Stimulated activated naive CD8-positive, alpha-beta T cell treated with anti-CD3 and anti-CD28 coated beads, Interleukin-15, amount 100 ng/mL, for 72 hours (primary cell): ENCODE data around the gene ZNF491.
A peak's percentile ranks its signal among the peaks of the same experiment; 100 is the strongest.
"Not testable (repeated sequence)": the region's sequence is repeated elsewhere in the genome, so short reads cannot be mapped to it uniquely, and the experiment has no call there.

Experiments used
- ATAC-seq: fragments of 150-1000 bp; cut with Tn5 transposase; 2 replicates; pipeline ENCODE4 v1.10.0; 2021; ENCODE audit warnings: mild to moderate bottlenecking, moderate library complexity
- DNase-seq, 2 donors: peaks; one replicate each; pipeline ENCODE4 v3.0.0; 2021 to 2022
- H3K27ac Mint-ChIP-seq, 2 donors: one replicate each; pipeline ENCODE4 v1.8.0; 2022; ENCODE audit warnings: mild to moderate bottlenecking in 2 of 2, mixed read lengths in 2 of 2, moderate library complexity in 2 of 2
- H3K27me3 Mint-ChIP-seq: one replicate; pipeline ENCODE4 v1.8.0; 2022; ENCODE audit warnings: mixed read lengths
- H3K4me1 Mint-ChIP-seq: one replicate; pipeline ENCODE4 v1.8.0; 2022; ENCODE audit warnings: mild to moderate bottlenecking, mixed read lengths
- H3K4me3 Mint-ChIP-seq, 2 donors: one replicate each; pipeline ENCODE4 v1.8.0; 2022; ENCODE audit warnings: mild to moderate bottlenecking in 2 of 2, mixed read lengths in 2 of 2, moderate library complexity in 1 of 2
- H3K9me3 Mint-ChIP-seq, 2 donors: one replicate each; pipeline ENCODE4 v1.8.0; 2022; ENCODE audit warnings: mixed read lengths in 2 of 2

The ZNF491 gene

DNA sequence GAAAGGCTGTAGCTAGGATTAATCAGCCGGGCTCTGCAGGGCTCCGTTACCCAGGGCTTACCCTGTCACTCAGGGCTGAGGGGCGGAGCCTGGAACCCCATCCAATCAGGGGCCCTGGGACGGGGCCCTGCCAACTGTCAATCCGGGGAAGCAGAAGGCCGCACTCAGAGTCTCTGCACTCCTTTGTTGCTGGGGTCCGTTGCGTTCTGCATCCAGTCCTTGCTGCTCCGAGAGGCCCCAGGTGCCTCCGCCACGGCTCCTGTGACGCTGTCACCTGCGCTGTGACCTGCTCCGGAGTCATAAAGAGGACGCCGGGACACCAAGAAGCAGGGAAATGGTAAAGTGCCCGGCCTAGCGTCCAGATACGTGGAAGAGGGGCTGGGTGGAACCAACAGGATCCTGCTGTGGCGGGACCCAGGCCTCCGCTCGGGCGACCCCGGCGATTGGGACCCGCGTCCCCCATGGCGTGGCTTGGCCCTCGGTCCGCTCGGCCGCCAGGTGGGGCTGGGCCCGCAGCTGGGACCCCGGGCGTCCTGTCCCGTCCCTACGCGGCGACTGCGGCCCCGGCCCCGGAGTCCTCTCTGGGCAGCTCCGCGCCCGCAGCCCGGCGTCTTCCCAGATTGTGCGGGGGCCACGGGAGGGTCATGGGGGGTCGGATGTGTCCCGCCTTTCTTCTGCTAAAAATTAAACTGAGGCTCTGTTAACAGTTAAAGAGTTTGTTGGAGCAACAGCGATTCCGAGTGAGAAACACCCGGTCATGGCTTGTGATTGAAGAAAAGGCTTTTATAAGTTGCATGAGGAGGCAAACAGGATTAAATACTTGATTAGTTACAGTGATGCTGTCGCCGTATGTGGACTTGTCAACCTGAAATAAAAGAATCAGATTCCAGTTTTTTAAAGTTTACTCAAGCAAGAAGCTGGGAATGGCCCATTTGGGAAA, at the start of gene ZNF491:
TSS of gene ZNF491 (plus strand) at position 133 of the 940 bp plus-strand sequence. CDS start 7,431 bp downstream, outside the sequence.
- peak; percentile 89 to 91 for DNase-seq

GRCh38 chr19:11749751-11750150, 48.6 kb upstream of the ZNF491 start:
- H3K4me1 Mint-ChIP-seq, result no peaks in the 10 kb centered on the region
- H3K27ac Mint-ChIP-seq, result no peak overlapping the region
- DNase-seq (no peak), ATAC-seq (no peak)
- H3K4me3 Mint-ChIP-seq, result no peak overlapping the region
- H3K27me3 Mint-ChIP-seq, result no peaks in the 10 kb centered on the region
- peaks cover 56 to 70% of the 10 kb centered on the region in 2 donors for H3K9me3 Mint-ChIP-seq

More for the DNA sequence above, at the start of gene ZNF491:
- H3K27me3 Mint-ChIP-seq, result no peaks in the 10 kb centered on the region
- ATAC-seq, result peak; percentile 99
- peaks cover 11 to 12% of the 10 kb centered on the region in 2 donors for H3K9me3 Mint-ChIP-seq
- peaks cover 22% of the 10 kb centered on the region for H3K4me1 Mint-ChIP-seq
- H3K27ac Mint-ChIP-seq, result peak within 1 kb of the TSS; percentile 94 to 96
- H3K4me3 Mint-ChIP-seq, result peak within 1 kb of the TSS; percentile 97 to 98

DNA sequence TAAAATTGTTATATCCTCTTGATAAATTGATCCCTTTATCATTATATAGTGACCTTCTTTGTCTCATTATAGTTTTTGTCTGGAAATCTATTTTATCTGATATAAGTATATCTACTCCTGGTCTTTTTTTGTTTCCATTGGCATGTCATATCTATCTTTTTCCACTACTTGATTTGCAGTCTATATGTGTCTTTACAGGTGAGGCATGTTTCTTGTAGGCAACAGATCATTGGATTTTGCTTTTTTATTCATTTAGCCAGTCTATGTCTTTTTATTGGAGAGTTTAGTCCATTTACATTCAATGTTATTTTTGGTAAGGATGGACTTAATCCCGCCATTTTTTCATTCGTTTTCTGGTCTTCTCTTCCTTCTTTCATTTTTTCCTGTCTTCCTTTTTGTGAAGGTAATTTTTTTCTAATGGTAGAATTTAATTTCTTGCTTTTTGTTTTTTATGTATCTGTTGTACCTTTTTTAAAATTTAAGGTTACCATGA, 46.0 kb upstream of the ZNF491 start:
- Mint-ChIP-seq H3K4me1 (no peaks in the 10 kb centered on the region), H3K27ac (no peak overlapping the region), H3K9me3 (peaks cover 63 to 76% of the 10 kb centered on the region in 2 donors), H3K27me3 (no peaks in the 10 kb centered on the region), H3K4me3 (no peak overlapping the region)
- no peak for DNase-seq
- ATAC-seq, result no peak

DNA sequence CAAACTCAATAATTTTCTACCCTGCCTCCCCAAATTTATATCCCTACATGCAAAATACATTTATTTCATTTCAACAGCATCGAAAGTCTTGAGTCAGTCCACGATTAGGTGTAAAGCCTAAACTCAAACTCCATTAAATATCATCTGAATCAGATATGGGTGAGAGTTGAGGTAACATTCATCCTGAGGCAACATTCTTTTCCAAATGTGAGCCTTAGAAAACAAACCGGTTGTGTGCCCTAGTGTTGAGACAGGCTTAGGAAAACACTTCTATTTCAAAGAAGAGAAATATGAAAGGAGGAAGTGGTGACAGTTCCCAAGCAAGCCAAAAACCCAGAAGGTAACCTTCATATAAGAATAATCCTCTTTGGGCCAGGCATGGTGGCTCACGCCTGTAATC, 43.7 kb upstream of the ZNF491 start:
- Mint-ChIP-seq H3K27ac (no peak overlapping the region), H3K27me3 (no peaks in the 10 kb centered on the region), H3K4me3 (no peak overlapping the region), H3K9me3 (peaks cover 55 to 64% of the 10 kb centered on the region in 2 donors), H3K4me1 (no peaks in the 10 kb centered on the region)
- ATAC-seq (no peak), DNase-seq (no peak)

DNA sequence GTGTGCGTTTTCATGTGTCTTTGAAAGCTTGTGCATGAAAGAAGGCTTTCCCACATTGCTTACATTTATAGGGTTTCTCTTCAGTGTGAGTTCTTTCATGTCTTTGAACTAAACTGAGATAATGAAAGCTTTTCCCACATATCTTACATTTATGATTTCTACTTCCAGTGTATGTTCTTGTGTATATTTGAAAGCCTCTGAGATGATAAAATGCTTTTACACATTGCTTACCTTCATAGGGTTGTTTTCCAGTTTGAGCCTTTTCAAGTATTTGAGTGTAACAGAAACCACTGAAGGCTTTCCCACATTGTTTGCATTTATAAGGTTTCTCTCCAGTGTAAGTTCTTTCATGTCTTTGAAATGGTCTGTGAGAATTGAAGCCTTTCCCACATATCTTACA, 41.4 kb upstream of the ZNF491 start:
- H3K4me3 Mint-ChIP-seq, result no peak overlapping the region
- ATAC-seq (no peak), DNase-seq (no peak)
- no peaks in the 10 kb centered on the region for H3K4me1 Mint-ChIP-seq
- no peak overlapping the region for H3K27ac Mint-ChIP-seq
- peaks cover 36 to 47% of the 10 kb centered on the region in 2 donors for H3K9me3 Mint-ChIP-seq
- no peaks in the 10 kb centered on the region for H3K27me3 Mint-ChIP-seq

DNA sequence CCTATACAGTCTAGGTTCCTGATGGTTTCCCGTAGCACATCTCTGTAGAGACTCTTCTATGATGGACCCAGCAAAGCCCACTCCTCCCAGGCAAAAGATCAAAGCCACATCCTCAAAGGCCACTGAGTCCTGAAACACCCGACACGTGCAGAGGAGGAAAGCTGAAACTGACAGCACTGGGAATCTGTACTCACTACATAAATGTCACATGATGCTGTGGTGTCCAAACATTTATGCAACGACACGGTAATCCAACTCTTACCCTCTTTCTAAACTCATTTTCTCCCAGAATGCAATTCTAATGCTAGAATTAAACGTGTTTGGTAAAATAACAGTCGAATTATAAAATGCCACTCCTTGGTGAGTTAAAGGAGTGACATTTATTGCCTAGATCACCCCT, 38.5 kb upstream of the ZNF491 start:
- Mint-ChIP-seq H3K4me1 (no peaks in the 10 kb centered on the region), H3K4me3 (no peak overlapping the region), H3K27me3 (peaks cover 7% of the 10 kb centered on the region), H3K9me3 (peaks cover 33% of the 10 kb centered on the region in 2 donors), H3K27ac (no peak overlapping the region)
- DNase-seq (no peak), ATAC-seq (no peak)

GRCh38 chr19:11763117-11763516, 35.2 kb upstream of the ZNF491 start:
- H3K27ac Mint-ChIP-seq, result no peak overlapping the region
- ATAC-seq (no peak), DNase-seq (no peak)
- H3K4me1 Mint-ChIP-seq, result peaks cover 14% of the 10 kb centered on the region
- H3K9me3 Mint-ChIP-seq, result peaks cover 16 to 23% of the 10 kb centered on the region in 2 donors
- peaks cover 13% of the 10 kb centered on the region for H3K27me3 Mint-ChIP-seq
- peak overlapping the region in 1 of 2 donors; percentile 16 for H3K4me3 Mint-ChIP-seq

DNA sequence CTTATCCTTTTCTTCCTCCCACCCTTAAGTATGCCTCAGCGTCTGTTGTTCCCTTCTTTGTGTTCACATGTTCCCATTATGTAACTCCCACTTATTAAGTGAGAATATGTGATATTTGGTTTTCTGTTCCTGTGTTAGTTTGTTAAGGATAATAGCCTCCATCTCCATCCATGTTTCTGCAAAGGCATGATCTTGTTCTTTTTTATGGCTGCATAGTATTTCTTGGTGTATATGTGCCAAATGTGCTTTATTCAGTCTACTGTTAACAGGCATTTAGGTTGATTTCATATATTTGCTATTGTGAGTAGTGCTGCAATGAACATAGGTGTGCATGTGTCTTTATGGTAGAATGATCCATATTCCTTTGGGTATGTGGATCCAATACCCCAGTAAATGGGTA, 34.7 kb upstream of the ZNF491 start:
- DNase-seq, result no peak
- Mint-ChIP-seq H3K4me1 (peaks cover 19% of the 10 kb centered on the region), H3K9me3 (peaks cover 16 to 24% of the 10 kb centered on the region in 2 donors), H3K27ac (no peak overlapping the region), H3K27me3 (peaks cover 13% of the 10 kb centered on the region), H3K4me3 (no peak overlapping the region)
- ATAC-seq, result no peak

GRCh38 chr19:11766597-11767591, 31.4 kb upstream of the ZNF491 start, which contains the start of gene ZNF441:
Gene ZNF441 (plus strand): TSS chr19:11767000. CDS start chr19:11767194, 194 bp downstream.
- H3K4me3 Mint-ChIP-seq, result peak within 1 kb of the TSS; percentile 98 to 100
- H3K27me3 Mint-ChIP-seq, result peaks cover 13% of the 10 kb centered on the region
- peak within 1 kb of the TSS; percentile 94 to 99 for H3K27ac Mint-ChIP-seq
- ATAC-seq (peak; percentile 98), DNase-seq (peak; percentile 88 to 95)
- H3K4me1 Mint-ChIP-seq, result peaks cover 24% of the 10 kb centered on the region
- peaks cover 40 to 46% of the 10 kb centered on the region in 2 donors for H3K9me3 Mint-ChIP-seq

DNA sequence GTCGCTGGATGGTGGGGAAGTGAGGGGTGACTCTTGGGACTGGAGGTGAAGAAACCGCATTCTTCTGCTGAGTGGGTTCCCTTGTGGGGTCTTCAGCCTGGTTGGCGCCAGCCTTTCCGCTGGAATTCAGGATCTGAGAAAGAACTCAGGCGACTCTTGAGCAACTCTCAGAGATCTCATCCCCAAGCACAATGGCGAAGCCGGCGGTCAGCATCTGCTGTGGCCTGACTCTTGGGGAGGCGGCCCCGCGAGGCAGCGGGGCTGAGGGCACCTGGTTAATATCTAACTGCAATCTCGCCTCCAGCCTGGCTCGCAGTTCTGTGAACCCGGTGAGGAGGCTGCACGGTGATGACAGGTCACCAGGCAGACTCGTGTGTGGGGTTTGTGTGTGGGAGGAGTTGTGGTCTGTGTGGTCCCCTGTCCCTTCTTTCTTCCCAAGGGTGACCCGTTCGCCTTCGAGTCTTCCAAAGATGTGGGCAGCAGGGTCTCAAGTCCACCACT, 30.6 kb upstream of the ZNF491 start:
- DNase-seq (peak; percentile 11 to 32), ATAC-seq (no peak)
- peak overlapping the region; percentile 90 to 91 for H3K27ac Mint-ChIP-seq
- peaks cover 24% of the 10 kb centered on the region for H3K4me1 Mint-ChIP-seq
- peak overlapping the region; percentile 98 to 100 for H3K4me3 Mint-ChIP-seq
- peaks cover 13% of the 10 kb centered on the region for H3K27me3 Mint-ChIP-seq
- H3K9me3 Mint-ChIP-seq, result peaks cover 45 to 52% of the 10 kb centered on the region in 2 donors

DNA sequence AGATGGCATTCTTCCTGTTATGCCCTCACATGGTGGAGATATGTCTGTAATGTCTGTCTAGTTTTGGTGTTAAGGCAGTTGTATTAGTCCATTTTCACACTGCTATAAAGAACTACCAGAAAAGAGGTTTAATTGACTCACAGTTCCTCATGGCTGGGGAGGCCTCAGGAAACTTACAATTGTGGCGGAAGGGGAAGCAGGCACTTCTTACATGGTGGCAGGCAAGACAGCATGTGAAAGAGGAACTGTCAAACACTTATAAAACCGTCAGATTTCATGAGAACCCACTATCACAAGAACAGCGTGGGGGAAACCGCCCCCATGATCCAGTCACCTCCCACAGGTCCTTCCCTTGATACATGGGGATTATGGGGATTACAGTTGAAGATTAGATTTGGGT, 28.3 kb upstream of the ZNF491 start:
- no peak overlapping the region for H3K4me3 Mint-ChIP-seq
- peaks cover 24% of the 10 kb centered on the region for H3K4me1 Mint-ChIP-seq
- peaks cover 48 to 60% of the 10 kb centered on the region in 2 donors for H3K9me3 Mint-ChIP-seq
- ATAC-seq, result no peak
- H3K27me3 Mint-ChIP-seq, result peaks cover 4% of the 10 kb centered on the region
- no peak for DNase-seq
- H3K27ac Mint-ChIP-seq, result no peak overlapping the region

DNA sequence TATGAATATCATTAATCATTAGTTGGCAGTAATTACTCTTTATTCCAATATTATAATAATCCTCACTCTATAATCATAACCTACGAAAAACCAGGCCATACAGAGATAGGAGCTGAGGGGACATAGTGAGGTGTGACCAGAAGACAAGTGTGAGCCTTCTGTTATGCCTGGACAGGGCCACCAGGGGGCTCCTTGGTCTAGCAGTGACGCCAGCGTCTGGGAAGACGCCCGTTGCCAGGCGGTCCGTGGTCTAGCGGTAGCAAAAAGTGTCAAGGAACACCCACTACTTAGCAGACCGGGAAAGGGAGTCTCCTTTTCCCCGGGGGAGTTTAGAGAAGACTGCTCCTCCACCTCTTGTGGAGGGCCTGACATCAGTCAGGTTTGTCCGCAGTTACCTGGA, 26.8 kb upstream of the ZNF491 start:
- not testable (repeated sequence) for H3K4me3 Mint-ChIP-seq, DNase-seq, H3K27ac Mint-ChIP-seq, H3K27me3 Mint-ChIP-seq, ATAC-seq
- peaks cover 22% of the 10 kb centered on the region for H3K4me1 Mint-ChIP-seq
- peaks cover 51 to 58% of the 10 kb centered on the region in 2 donors for H3K9me3 Mint-ChIP-seq

DNA sequence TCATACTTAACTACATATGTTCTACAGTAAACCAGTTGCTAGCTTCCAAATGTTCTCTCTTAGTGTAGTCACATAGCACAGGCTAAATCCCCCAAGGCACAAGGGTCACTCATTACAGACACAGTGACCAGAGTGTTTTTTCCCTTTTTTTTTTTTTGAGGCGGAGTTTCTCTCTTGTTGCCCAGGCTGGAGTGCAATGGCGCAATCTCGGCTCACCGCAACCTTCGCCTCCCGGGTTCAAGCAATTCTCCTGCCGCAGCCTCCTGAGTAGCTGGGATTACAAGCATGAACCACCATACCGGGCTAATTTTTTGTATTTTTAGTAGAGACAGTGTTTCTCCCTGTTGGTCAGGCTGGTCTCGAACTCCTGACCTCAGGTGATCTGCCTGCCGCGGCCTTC, 21.7 kb upstream of the ZNF491 start:
- not testable (repeated sequence) for H3K27me3 Mint-ChIP-seq, H3K4me1 Mint-ChIP-seq, H3K27ac Mint-ChIP-seq, H3K4me3 Mint-ChIP-seq, ATAC-seq, DNase-seq
- H3K9me3 Mint-ChIP-seq, result peaks cover 44 to 64% of the 10 kb centered on the region in 2 donors

- H3K4me3 Mint-ChIP-seq, result no peak overlapping the region
- ATAC-seq (no peak), DNase-seq (no peak)
- H3K4me1 Mint-ChIP-seq, result no peaks in the 10 kb centered on the region
- no peaks in the 10 kb centered on the region for H3K27me3 Mint-ChIP-seq
- no peak overlapping the region for H3K27ac Mint-ChIP-seq
- peaks cover 40 to 70% of the 10 kb centered on the region in 2 donors for H3K9me3 Mint-ChIP-seq
These were observed 17.8 kb upstream of the ZNF491 start for GRCh38 chr19:11780431-11781020.
